ENCODE measurements around the gene ETNK2. TPM values are rescaled to one million over a fixed set of nuclear protein-coding genes. Genes with fewer than 3 reads are reported as not detected.

The ETNK2 gene, protein sequence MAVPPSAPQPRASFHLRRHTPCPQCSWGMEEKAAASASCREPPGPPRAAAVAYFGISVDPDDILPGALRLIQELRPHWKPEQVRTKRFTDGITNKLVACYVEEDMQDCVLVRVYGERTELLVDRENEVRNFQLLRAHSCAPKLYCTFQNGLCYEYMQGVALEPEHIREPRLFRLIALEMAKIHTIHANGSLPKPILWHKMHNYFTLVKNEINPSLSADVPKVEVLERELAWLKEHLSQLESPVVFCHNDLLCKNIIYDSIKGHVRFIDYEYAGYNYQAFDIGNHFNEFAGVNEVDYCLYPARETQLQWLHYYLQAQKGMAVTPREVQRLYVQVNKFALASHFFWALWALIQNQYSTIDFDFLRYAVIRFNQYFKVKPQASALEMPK
- total RNA-seq, result under 1 TPM; 0.50 to 0.67 TPM

GRCh38 chr1:204151552-204152309 is at the start of gene ETNK2:
Gene ETNK2, minus strand, starts transcription at chr1:204152044. Its CDS starts 192 bp downstream, at chr1:204151852.
- Mint-ChIP-seq H3K9me3 (no peaks in the 10 kb centered on the region), H3K36me3 (no peaks in the 10 kb centered on the region), H3K4me3 (peak within 1 kb of the TSS; percentile 56), H3K4me1 (ENCODE audit: low read depth in 2 of 2) (peaks cover 0 to 7% of the 10 kb centered on the region in 2 donors), H3K27ac (no peak within 1 kb of the TSS), H3K27me3 (peaks cover 0 to 8% of the 10 kb centered on the region in 2 donors)
- ATAC-seq, result peak; percentile 73 to 82
- peak; percentile 77 for DNase-seq (ENCODE audit: low spot score)

DNA sequence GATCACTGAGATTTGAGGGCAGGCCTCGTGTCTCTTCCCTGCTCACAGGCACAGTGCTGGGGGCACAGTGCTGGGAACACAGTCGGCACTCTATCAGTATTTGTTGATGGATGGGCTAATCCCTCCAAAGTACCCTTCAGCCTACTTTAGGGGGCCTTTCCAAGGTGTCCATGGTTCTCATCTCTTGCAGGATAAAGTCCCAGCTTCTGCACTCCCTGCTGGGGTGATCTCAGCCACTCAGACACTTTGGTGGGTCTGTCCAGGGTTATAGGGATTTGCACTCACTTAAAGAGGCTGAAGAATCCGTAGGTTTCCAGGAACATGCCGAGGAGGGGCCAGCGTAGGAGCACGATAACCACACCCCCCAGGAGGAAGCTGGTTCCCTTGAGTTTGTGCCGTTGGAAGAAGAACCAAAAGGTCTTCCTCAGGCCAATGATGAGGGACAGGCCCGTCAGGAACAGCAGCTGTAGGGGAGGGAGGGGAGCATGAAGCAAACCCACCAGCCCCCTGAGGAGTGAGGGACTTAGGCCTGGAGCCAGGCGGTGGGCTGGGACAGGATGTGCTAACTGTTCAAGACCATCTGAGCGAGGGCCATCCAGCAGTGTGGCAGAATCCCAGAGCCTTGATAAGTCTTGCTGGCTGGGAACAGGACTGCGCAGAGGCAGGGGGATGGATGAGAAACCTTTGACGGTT is 49.6 kb upstream of the ETNK2 start:
- no peak for ATAC-seq
- DNase-seq (ENCODE audit: low spot score), result no peak
- H3K9me3 Mint-ChIP-seq, result no peaks in the 10 kb centered on the region
- H3K36me3 Mint-ChIP-seq, result no peaks in the 10 kb centered on the region
- no peak overlapping the region for H3K27ac Mint-ChIP-seq
- H3K4me1 Mint-ChIP-seq (ENCODE audit: low read depth in 2 of 2), result no peaks in the 10 kb centered on the region
- H3K4me3 Mint-ChIP-seq, result no peak overlapping the region
- peaks cover 20 to 41% of the 10 kb centered on the region in 2 donors for H3K27me3 Mint-ChIP-seq

- Mint-ChIP-seq H3K27me3 (peaks cover 12 to 22% of the 10 kb centered on the region in 2 donors), H3K9me3 (no peaks in the 10 kb centered on the region), H3K4me1 (ENCODE audit: low read depth in 2 of 2) (peaks cover 6% of the 10 kb centered on the region in 2 donors), H3K4me3 (no peak overlapping the region), H3K36me3 (no peaks in the 10 kb centered on the region), H3K27ac (no peak overlapping the region)
- ATAC-seq, result no peak
- DNase-seq (ENCODE audit: low spot score), result no peak
Observed at GRCh38 chr1:204199579-204199978, 47.7 kb upstream of the ETNK2 start.

- H3K4me3 Mint-ChIP-seq, result no peak overlapping the region
- H3K27me3 Mint-ChIP-seq, result peaks cover 3 to 13% of the 10 kb centered on the region in 2 donors
- no peak for ATAC-seq
- no peaks in the 10 kb centered on the region for H3K9me3 Mint-ChIP-seq
- H3K27ac Mint-ChIP-seq, result no peak overlapping the region
- no peak for DNase-seq (ENCODE audit: low spot score)
- H3K36me3 Mint-ChIP-seq, result no peaks in the 10 kb centered on the region
- peaks cover 6% of the 10 kb centered on the region in 2 donors for H3K4me1 Mint-ChIP-seq (ENCODE audit: low read depth in 2 of 2)
Observed at GRCh38 chr1:204198348-204199340, 46.8 kb upstream of the ETNK2 start.

GRCh38 chr1:204197068-204197467 is 45.2 kb upstream of the ETNK2 start:
- H3K27ac Mint-ChIP-seq, result no peak overlapping the region
- no peak overlapping the region for H3K4me3 Mint-ChIP-seq
- no peaks in the 10 kb centered on the region for H3K9me3 Mint-ChIP-seq
- peaks cover 6% of the 10 kb centered on the region in 2 donors for H3K4me1 Mint-ChIP-seq (ENCODE audit: low read depth in 2 of 2)
- DNase-seq (ENCODE audit: low spot score) (no peak), ATAC-seq (peak in 1 of 2 donors; percentile 3)
- H3K27me3 Mint-ChIP-seq, result peaks cover 8 to 12% of the 10 kb centered on the region in 2 donors
- no peaks in the 10 kb centered on the region for H3K36me3 Mint-ChIP-seq

DNA sequence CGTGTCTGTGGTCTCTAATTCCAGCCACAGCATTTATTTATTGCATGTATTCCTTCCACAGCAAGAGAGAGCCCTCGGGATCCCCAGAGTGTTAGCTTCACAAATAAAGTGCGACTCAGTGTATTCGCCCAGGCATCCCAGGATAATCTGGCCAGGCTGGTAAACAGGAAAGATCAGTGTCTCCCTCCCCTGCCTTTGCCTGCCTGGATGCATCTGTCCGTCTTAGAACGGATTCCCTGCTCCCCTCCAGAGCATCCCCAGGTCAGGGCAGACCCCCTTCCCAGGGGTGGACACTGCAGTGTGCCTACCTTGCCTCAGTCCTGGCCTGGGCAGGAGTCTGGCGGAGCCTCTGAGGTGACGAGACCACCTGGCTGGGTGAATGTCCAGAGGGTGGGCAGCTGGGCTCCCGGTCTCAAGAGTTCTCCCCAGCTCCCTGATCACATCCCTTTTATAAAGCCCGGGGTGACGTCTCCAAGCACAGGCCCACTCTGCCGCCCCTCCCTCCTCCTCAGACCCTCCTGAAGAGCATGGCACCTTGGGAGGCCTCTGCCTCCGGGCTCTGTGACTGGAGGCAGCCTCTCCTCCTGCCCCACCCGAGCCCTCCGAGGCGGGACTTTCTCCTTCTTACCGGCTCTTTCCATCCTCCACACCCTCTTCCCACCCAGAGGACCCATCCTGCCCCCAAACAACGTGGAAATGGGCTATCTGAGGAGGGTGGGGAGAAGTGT is 44.4 kb upstream of the ETNK2 start, which contains the start of gene KISS1:
KISS1 (minus strand) TSS at position 424 of the 728 bp plus-strand sequence. CDS start 3,615 bp downstream, outside the sequence.
- no peak for DNase-seq (ENCODE audit: low spot score)
- H3K4me1 Mint-ChIP-seq (ENCODE audit: low read depth in 2 of 2), result peaks cover 6% of the 10 kb centered on the region in 2 donors
- H3K4me3 Mint-ChIP-seq, result no peak within 1 kb of the TSS
- H3K36me3 Mint-ChIP-seq, result no peaks in the 10 kb centered on the region
- no peaks in the 10 kb centered on the region for H3K9me3 Mint-ChIP-seq
- H3K27me3 Mint-ChIP-seq, result peaks cover 11 to 14% of the 10 kb centered on the region in 2 donors
- H3K27ac Mint-ChIP-seq, result no peak within 1 kb of the TSS
- ATAC-seq, result no peak

- Mint-ChIP-seq H3K36me3 (no peaks in the 10 kb centered on the region), H3K27me3 (peaks cover 14 to 26% of the 10 kb centered on the region in 2 donors), H3K27ac (no peak overlapping the region), H3K4me1 (ENCODE audit: low read depth in 2 of 2) (peaks cover 6 to 9% of the 10 kb centered on the region in 2 donors), H3K9me3 (no peaks in the 10 kb centered on the region), H3K4me3 (no peak overlapping the region)
- ATAC-seq (no peak), DNase-seq (ENCODE audit: low spot score) (no peak)
Observed at GRCh38 chr1:204194771-204195170, 42.9 kb upstream of the ETNK2 start.

DNA sequence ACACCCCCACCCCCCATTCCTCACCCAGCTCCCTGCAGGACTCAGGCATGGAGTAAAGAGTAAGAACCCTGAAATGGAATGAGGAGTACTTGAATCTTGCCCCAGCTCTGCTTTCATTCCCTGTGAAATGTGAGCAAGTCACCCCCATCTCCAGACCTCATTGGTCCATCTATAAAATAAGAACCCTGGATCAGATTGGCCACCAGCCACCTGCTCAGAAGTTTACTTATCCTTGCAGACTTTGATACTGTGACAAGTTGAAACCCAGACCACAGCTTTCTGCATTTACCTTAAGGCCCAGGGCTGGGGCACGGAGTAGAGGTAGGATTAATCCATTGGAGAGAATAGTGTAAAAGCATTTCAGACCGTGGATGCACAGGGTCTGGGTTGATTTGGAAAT is 42.2 kb upstream of the ETNK2 start:
- no peaks in the 10 kb centered on the region for H3K36me3 Mint-ChIP-seq
- H3K9me3 Mint-ChIP-seq, result no peaks in the 10 kb centered on the region
- H3K27me3 Mint-ChIP-seq, result peaks cover 17 to 32% of the 10 kb centered on the region in 2 donors
- H3K4me3 Mint-ChIP-seq, result no peak overlapping the region
- H3K27ac Mint-ChIP-seq, result no peak overlapping the region
- peaks cover 6 to 13% of the 10 kb centered on the region in 2 donors for H3K4me1 Mint-ChIP-seq (ENCODE audit: low read depth in 2 of 2)
- ATAC-seq (no peak), DNase-seq (ENCODE audit: low spot score) (no peak)

GRCh38 chr1:204192589-204193352 is 40.9 kb upstream of the ETNK2 start:
- ATAC-seq (no peak), DNase-seq (ENCODE audit: low spot score) (no peak)
- H3K36me3 Mint-ChIP-seq, result no peaks in the 10 kb centered on the region
- peaks cover 6 to 19% of the 10 kb centered on the region in 2 donors for H3K4me1 Mint-ChIP-seq (ENCODE audit: low read depth in 2 of 2)
- H3K9me3 Mint-ChIP-seq, result no peaks in the 10 kb centered on the region
- H3K4me3 Mint-ChIP-seq, result no peak overlapping the region
- no peak overlapping the region for H3K27ac Mint-ChIP-seq
- H3K27me3 Mint-ChIP-seq, result peaks cover 24 to 41% of the 10 kb centered on the region in 2 donors

GRCh38 chr1:204192046-204192445 is 40.2 kb upstream of the ETNK2 start:
- Mint-ChIP-seq H3K36me3 (no peaks in the 10 kb centered on the region), H3K27me3 (peaks cover 32 to 44% of the 10 kb centered on the region in 2 donors), H3K9me3 (no peaks in the 10 kb centered on the region), H3K27ac (no peak overlapping the region), H3K4me1 (ENCODE audit: low read depth in 2 of 2) (peaks cover 6 to 19% of the 10 kb centered on the region in 2 donors), H3K4me3 (no peak overlapping the region)
- no peak for ATAC-seq
- DNase-seq (ENCODE audit: low spot score), result no peak

- Mint-ChIP-seq H3K36me3 (no peaks in the 10 kb centered on the region), H3K9me3 (no peaks in the 10 kb centered on the region), H3K4me3 (no peak overlapping the region), H3K27ac (no peak overlapping the region), H3K4me1 (ENCODE audit: low read depth in 2 of 2) (peaks cover 6 to 19% of the 10 kb centered on the region in 2 donors), H3K27me3 (peaks cover 36 to 49% of the 10 kb centered on the region in 2 donors)
- ATAC-seq (no peak), DNase-seq (ENCODE audit: low spot score) (no peak)
Observed at GRCh38 chr1:204191456-204191855, 39.6 kb upstream of the ETNK2 start.
